Measurements from ENCODE around the gene CSMD2.

The CSMD2 gene

GRCh38 chr1:34137411-34137810 is 27.6 kb downstream of the CSMD2 start:
- H3K4me3 ChIP-seq (ENCODE audit: low read depth, low read length), result no peak overlapping the region
- no peak for DNase-seq (ENCODE audit: low read depth)
- TF ChIP-seq CTCF (IDR thresholded peaks at IDR 0.05; ENCODE audit: control insufficient read depth, extremely low read depth, insufficient read depth), result no peak

- DNase-seq (ENCODE audit: low read depth), result no peak
- H3K4me3 ChIP-seq (ENCODE audit: low read depth, low read length), result no peak overlapping the region
- no peak for TF ChIP-seq CTCF (IDR thresholded peaks at IDR 0.05; ENCODE audit: control insufficient read depth, extremely low read depth, insufficient read depth)
These were observed 32.9 kb downstream of the CSMD2 start for GRCh38 chr1:34132161-34132420.

- no peak overlapping the region for H3K4me3 ChIP-seq (ENCODE audit: low read depth, low read length)
- no peak for DNase-seq (ENCODE audit: low read depth)
- TF ChIP-seq CTCF (IDR thresholded peaks at IDR 0.05; ENCODE audit: control insufficient read depth, extremely low read depth, insufficient read depth), result no peak
These were observed 33.5 kb downstream of the CSMD2 start for GRCh38 chr1:34131396-34132160.

- no peak overlapping the region for H3K4me3 ChIP-seq (ENCODE audit: low read depth, low read length)
- no peak for TF ChIP-seq CTCF (IDR thresholded peaks at IDR 0.05; ENCODE audit: control insufficient read depth, extremely low read depth, insufficient read depth)
- no peak for DNase-seq (ENCODE audit: low read depth)
These were observed 34.7 kb downstream of the CSMD2 start for GRCh38 chr1:34130306-34130705.

- H3K4me3 ChIP-seq (ENCODE audit: low read depth, low read length), result no peak overlapping the region
- 0 out of 2 replicates have a peak, but pooled peaks have one; percentile 16 for TF ChIP-seq CTCF (IDR thresholded peaks at IDR 0.05; ENCODE audit: control insufficient read depth, extremely low read depth, insufficient read depth)
- DNase-seq (ENCODE audit: low read depth), result no peak
These were observed 35.4 kb downstream of the CSMD2 start for GRCh38 chr1:34129630-34130029.

GRCh38 chr1:34128186-34128889 is 36.7 kb downstream of the CSMD2 start:
- no peak for TF ChIP-seq CTCF (IDR thresholded peaks at IDR 0.05; ENCODE audit: control insufficient read depth, extremely low read depth, insufficient read depth)
- no peak for DNase-seq (ENCODE audit: low read depth)
- H3K4me3 ChIP-seq (ENCODE audit: low read depth, low read length), result no peak overlapping the region

Data from LNCaP clone FGC (cell line).